ENCODE data around the gene MYO5B.

GRCh38 chr18:49931760-49932159 is 263.2 kb downstream of the MYO5B start:
- TF ChIP-seq, protein P1, sequence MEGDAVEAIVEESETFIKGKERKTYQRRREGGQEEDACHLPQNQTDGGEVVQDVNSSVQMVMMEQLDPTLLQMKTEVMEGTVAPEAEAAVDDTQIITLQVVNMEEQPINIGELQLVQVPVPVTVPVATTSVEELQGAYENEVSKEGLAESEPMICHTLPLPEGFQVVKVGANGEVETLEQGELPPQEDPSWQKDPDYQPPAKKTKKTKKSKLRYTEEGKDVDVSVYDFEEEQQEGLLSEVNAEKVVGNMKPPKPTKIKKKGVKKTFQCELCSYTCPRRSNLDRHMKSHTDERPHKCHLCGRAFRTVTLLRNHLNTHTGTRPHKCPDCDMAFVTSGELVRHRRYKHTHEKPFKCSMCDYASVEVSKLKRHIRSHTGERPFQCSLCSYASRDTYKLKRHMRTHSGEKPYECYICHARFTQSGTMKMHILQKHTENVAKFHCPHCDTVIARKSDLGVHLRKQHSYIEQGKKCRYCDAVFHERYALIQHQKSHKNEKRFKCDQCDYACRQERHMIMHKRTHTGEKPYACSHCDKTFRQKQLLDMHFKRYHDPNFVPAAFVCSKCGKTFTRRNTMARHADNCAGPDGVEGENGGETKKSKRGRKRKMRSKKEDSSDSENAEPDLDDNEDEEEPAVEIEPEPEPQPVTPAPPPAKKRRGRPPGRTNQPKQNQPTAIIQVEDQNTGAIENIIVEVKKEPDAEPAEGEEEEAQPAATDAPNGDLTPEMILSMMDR (conservative IDR thresholded peaks at IDR 0.05; ENCODE audit: low read length), result no peak
- TF ChIP-seq EZH2phosphoT487 (IDR thresholded peaks at IDR 0.05; ENCODE audit: borderline replicate concordance, low read depth, low read length), result no peak
